Rectal smooth muscle tissue (tissue), 1 donor: Measurements from ENCODE around the gene ROMO1.

Source experiments
- H3K27ac ChIP-seq: one replicate; pipeline ENCODE4 v1.7.0; 2013; ENCODE audit warnings: low read depth, low read length, inconsistent platforms
- H3K27me3 ChIP-seq: one replicate; pipeline ENCODE4 v1.7.0; 2013; ENCODE audit warnings: low read length; ENCODE audit not compliant: control insufficient read depth, insufficient read depth
- H3K36me3 ChIP-seq: one replicate; pipeline ENCODE4 v1.7.0; 2013; ENCODE audit warnings: low read length; ENCODE audit not compliant: control insufficient read depth, insufficient read depth
- H3K4me1 ChIP-seq: one replicate; pipeline ENCODE4 v1.7.0; 2013; ENCODE audit warnings: low read length; ENCODE audit not compliant: control insufficient read depth, insufficient read depth
- H3K4me3 ChIP-seq: one replicate; pipeline ENCODE4 v1.7.0; 2013; ENCODE audit warnings: low read length
- H3K9ac ChIP-seq: one replicate; pipeline ENCODE4 v1.7.0; 2013; ENCODE audit warnings: low read length

The ROMO1 gene

GRCh38 chr20:35699127-35699956 is at the start of gene ROMO1, which contains the start of gene NFS1:
Gene ROMO1, plus strand, starts transcription at chr20:35699405. Its CDS starts 228 bp downstream, at chr20:35699633.
Gene NFS1, minus strand, starts transcription at chr20:35699352. Its CDS starts 64 bp downstream, at chr20:35699288.
- H3K27ac ChIP-seq = peak within 1 kb of the TSS; percentile 90
- H3K9ac ChIP-seq = peak within 1 kb of the TSS; percentile 97
- no peaks in the 10 kb centered on the region for H3K27me3 ChIP-seq
- H3K4me1 ChIP-seq = peaks cover 11% of the 10 kb centered on the region
- peaks cover 6% of the 10 kb centered on the region for H3K36me3 ChIP-seq
- H3K4me3 ChIP-seq = peak within 1 kb of the TSS; percentile 91

GRCh38 chr20:35650632-35651031 is 48.6 kb upstream of the ROMO1 start:
- peaks cover 27% of the 10 kb centered on the region for H3K36me3 ChIP-seq
- peak overlapping the region; percentile 44 for H3K27ac ChIP-seq

GRCh38 chr20:35651958-35652357 is 47.2 kb upstream of the ROMO1 start:
- Histone ChIP-seq H3K27ac (no peak overlapping the region), H3K4me3 (no peak overlapping the region), H3K4me1 (peaks cover 22% of the 10 kb centered on the region), H3K36me3 (peaks cover 27% of the 10 kb centered on the region), H3K9ac (no peak overlapping the region), H3K27me3 (no peaks in the 10 kb centered on the region)

More at GRCh38 chr20:35650632-35651031, 48.6 kb upstream of the ROMO1 start:
- Histone ChIP-seq H3K9ac (no peak overlapping the region), H3K4me3 (no peak overlapping the region), H3K4me1 (peaks cover 22% of the 10 kb centered on the region), H3K27me3 (no peaks in the 10 kb centered on the region)

GRCh38 chr20:35652641-35653429 is 46.4 kb upstream of the ROMO1 start:
- H3K9ac ChIP-seq = no peak overlapping the region
- H3K4me1 ChIP-seq = peaks cover 25% of the 10 kb centered on the region
- H3K4me3 ChIP-seq = no peak overlapping the region
- H3K27ac ChIP-seq = no peak overlapping the region
- peaks cover 24% of the 10 kb centered on the region for H3K36me3 ChIP-seq
- H3K27me3 ChIP-seq = no peaks in the 10 kb centered on the region

GRCh38 chr20:35653430-35653734 is 45.8 kb upstream of the ROMO1 start:
- H3K27me3 ChIP-seq = no peaks in the 10 kb centered on the region
- H3K27ac ChIP-seq = no peak overlapping the region
- H3K9ac ChIP-seq = no peak overlapping the region
- H3K4me1 ChIP-seq = peaks cover 25% of the 10 kb centered on the region
- H3K36me3 ChIP-seq = peaks cover 24% of the 10 kb centered on the region
- no peak overlapping the region for H3K4me3 ChIP-seq

GRCh38 chr20:35653893-35654292 is 45.3 kb upstream of the ROMO1 start:
- no peak overlapping the region for H3K9ac ChIP-seq
- H3K27ac ChIP-seq = no peak overlapping the region
- H3K27me3 ChIP-seq = no peaks in the 10 kb centered on the region
- peaks cover 24% of the 10 kb centered on the region for H3K4me1 ChIP-seq
- no peak overlapping the region for H3K4me3 ChIP-seq
- peaks cover 24% of the 10 kb centered on the region for H3K36me3 ChIP-seq

- Histone ChIP-seq H3K4me3 (no peak overlapping the region), H3K27me3 (no peaks in the 10 kb centered on the region), H3K27ac (no peak overlapping the region), H3K36me3 (peaks cover 24% of the 10 kb centered on the region), H3K9ac (no peak overlapping the region), H3K4me1 (peaks cover 22% of the 10 kb centered on the region)
These were observed 44.8 kb upstream of the ROMO1 start for GRCh38 chr20:35654415-35654814.

GRCh38 chr20:35657271-35657670 is 41.9 kb upstream of the ROMO1 start:
- Histone ChIP-seq H3K4me1 (peaks cover 17% of the 10 kb centered on the region), H3K4me3 (no peak overlapping the region), H3K27me3 (no peaks in the 10 kb centered on the region), H3K27ac (no peak overlapping the region), H3K36me3 (peaks cover 24% of the 10 kb centered on the region), H3K9ac (no peak overlapping the region)

GRCh38 chr20:35660122-35660937 is 38.9 kb upstream of the ROMO1 start:
- Histone ChIP-seq H3K27me3 (no peaks in the 10 kb centered on the region), H3K27ac (no peak overlapping the region), H3K36me3 (no peaks in the 10 kb centered on the region), H3K4me3 (no peak overlapping the region), H3K9ac (no peak overlapping the region), H3K4me1 (peaks cover 20% of the 10 kb centered on the region)

- Histone ChIP-seq H3K9ac (no peak overlapping the region), H3K4me1 (peaks cover 20% of the 10 kb centered on the region), H3K27me3 (no peaks in the 10 kb centered on the region), H3K27ac (no peak overlapping the region), H3K4me3 (no peak overlapping the region), H3K36me3 (no peaks in the 10 kb centered on the region)
These were observed 38.2 kb upstream of the ROMO1 start for GRCh38 chr20:35661053-35661452.

- H3K9ac ChIP-seq = no peak overlapping the region
- no peaks in the 10 kb centered on the region for H3K27me3 ChIP-seq
- no peak overlapping the region for H3K4me3 ChIP-seq
- H3K27ac ChIP-seq = no peak overlapping the region
- H3K36me3 ChIP-seq = no peaks in the 10 kb centered on the region
- peaks cover 20% of the 10 kb centered on the region for H3K4me1 ChIP-seq
These were observed 37.3 kb upstream of the ROMO1 start for GRCh38 chr20:35661908-35662307.

- Histone ChIP-seq H3K9ac (no peak overlapping the region), H3K4me3 (peak overlapping the region; percentile 71), H3K4me1 (peaks cover 16% of the 10 kb centered on the region)
These were observed 36.7 kb upstream of the ROMO1 start for GRCh38 chr20:35662551-35662950.

More at GRCh38 chr20:35662551-35662950, 36.7 kb upstream of the ROMO1 start:
- Histone ChIP-seq H3K27me3 (no peaks in the 10 kb centered on the region), H3K36me3 (no peaks in the 10 kb centered on the region), H3K27ac (no peak overlapping the region)
